Hindlimb muscle (tissue), 1 donor: ENCODE measurements around the gene PRIM2. TPM values are rescaled to one million over a fixed set of nuclear protein-coding genes. Genes with fewer than 3 reads are reported as not detected.
"Not testable (repeated sequence)": the region's sequence is repeated elsewhere in the genome, so short reads cannot be mapped to it uniquely, and the experiment has no call there.

ENCODE experiments used
- DNase-seq: peaks from one replicate; pipeline ENCODE4 v3.0.0-alpha.2; 2013
- polyA plus RNA-seq: library from polyadenylated mRNA; unstranded; fragments of 120-200 nt; gene quantifications from one replicate; pipeline ENCODE4 v1.2.1, GENCODE V29; 2013; ENCODE audit not compliant: insufficient read length

PRIM2 gene
- polyA plus RNA-seq, 1 donor = 6.5 TPM

- DNase-seq = not testable (repeated sequence)
Observed at GRCh38 chr6:57368965-57369731, 51.7 kb downstream of the PRIM2 start.

GRCh38 chr6:57371779-57372178 lies 54.3 kb downstream of the PRIM2 start:
- DNase-seq = not testable (repeated sequence)

GRCh38 chr6:57374764-57375163 lies 57.3 kb downstream of the PRIM2 start:
- not testable (repeated sequence) for DNase-seq

- DNase-seq = not testable (repeated sequence)
Observed at GRCh38 chr6:57376083-57376482, 58.7 kb downstream of the PRIM2 start.

- not testable (repeated sequence) for DNase-seq
Observed at GRCh38 chr6:57389038-57389592, 71.7 kb downstream of the PRIM2 start.

GRCh38 chr6:57390818-57391217 lies 73.4 kb downstream of the PRIM2 start:
- DNase-seq = not testable (repeated sequence)

- not testable (repeated sequence) for DNase-seq
Observed at GRCh38 chr6:57392047-57392446, 74.6 kb downstream of the PRIM2 start.

GRCh38 chr6:57419341-57419740 lies 101.9 kb downstream of the PRIM2 start:
- DNase-seq = not testable (repeated sequence)

GRCh38 chr6:57421503-57421902 lies 104.1 kb downstream of the PRIM2 start:
- no peak for DNase-seq

- DNase-seq = no peak
Observed at GRCh38 chr6:57423468-57423867, 106.0 kb downstream of the PRIM2 start.

GRCh38 chr6:57431742-57432141 lies 114.3 kb downstream of the PRIM2 start:
- DNase-seq = not testable (repeated sequence)

- DNase-seq = no peak
Observed at GRCh38 chr6:57432157-57432556, 114.7 kb downstream of the PRIM2 start.

GRCh38 chr6:57432919-57433684 lies 115.7 kb downstream of the PRIM2 start:
- peak; percentile 9 for DNase-seq

- not testable (repeated sequence) for DNase-seq
Observed at GRCh38 chr6:57433790-57434189, 116.4 kb downstream of the PRIM2 start.

GRCh38 chr6:57434944-57435343 lies 117.5 kb downstream of the PRIM2 start:
- DNase-seq = no peak

GRCh38 chr6:57435475-57436160 lies 118.2 kb downstream of the PRIM2 start:
- DNase-seq = no peak

- DNase-seq = not testable (repeated sequence)
Observed at GRCh38 chr6:57440735-57441134, 123.3 kb downstream of the PRIM2 start.

GRCh38 chr6:57442133-57442532 lies 124.7 kb downstream of the PRIM2 start:
- DNase-seq = not testable (repeated sequence)

- DNase-seq = not testable (repeated sequence)
Observed at GRCh38 chr6:57443181-57443580, 125.8 kb downstream of the PRIM2 start.

GRCh38 chr6:57444787-57445186 lies 127.4 kb downstream of the PRIM2 start:
- not testable (repeated sequence) for DNase-seq

- DNase-seq = not testable (repeated sequence)
Observed at GRCh38 chr6:57445379-57445778, 127.9 kb downstream of the PRIM2 start.

- not testable (repeated sequence) for DNase-seq
Observed at GRCh38 chr6:57445790-57446468, 128.5 kb downstream of the PRIM2 start.
